Inferior parietal cortex (tissue), 1 donor: Measurements from ENCODE around the gene TUBA8.
"Not testable (repeated sequence)": the region's sequence is repeated elsewhere in the genome, so short reads cannot be mapped to it uniquely, and the experiment has no call there.

Experiments
- DNase-seq: peaks from one replicate; pipeline ENCODE4 v3.0.0-alpha.2; 2016; ENCODE audit errors: extremely low spot score

The TUBA8 gene

DNA sequence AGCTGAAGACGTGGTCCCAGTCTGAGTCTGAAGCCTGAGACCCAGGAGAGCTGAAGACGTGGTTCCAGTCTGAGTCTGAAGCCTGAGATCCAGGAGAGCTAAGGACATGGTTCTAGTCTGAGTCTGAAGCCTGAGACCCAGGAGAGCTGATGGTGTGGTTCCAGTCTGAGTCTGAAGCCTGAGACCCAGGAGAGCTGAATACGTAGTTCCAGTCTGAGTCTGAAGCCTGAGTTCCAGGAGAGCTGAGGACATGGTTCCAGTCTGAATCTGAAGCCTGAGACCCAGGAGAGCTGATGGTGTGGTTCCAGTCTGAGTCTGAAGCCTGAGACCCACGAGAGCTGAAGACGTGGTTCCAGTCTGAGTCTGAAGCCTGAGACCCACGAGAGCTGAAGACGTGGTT is 4.6 kb upstream of the TUBA8 start:
- DNase-seq = not testable (repeated sequence)

GRCh38 chr22:18106550-18107341 is 3.9 kb upstream of the TUBA8 start:
- not testable (repeated sequence) for DNase-seq

DNA sequence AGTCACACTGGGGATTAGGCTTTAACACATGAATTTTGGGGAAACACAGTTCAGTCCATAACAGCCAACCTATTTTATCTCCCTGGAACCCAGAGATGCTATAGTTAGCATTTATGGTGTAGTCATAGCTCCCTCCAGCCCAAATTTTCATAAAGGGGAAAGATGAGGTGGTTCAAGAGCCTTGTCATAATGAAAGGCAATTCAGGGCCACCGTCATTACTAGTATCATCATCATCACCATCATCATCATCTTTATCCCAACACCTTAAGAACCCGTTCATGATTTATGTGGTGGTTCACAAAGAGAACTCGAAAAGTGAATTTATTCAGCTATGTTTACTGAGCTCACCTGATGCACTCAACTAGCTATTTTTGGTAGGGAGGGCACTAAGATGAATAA is 2.4 kb upstream of the TUBA8 start:
- no peak for DNase-seq

DNA sequence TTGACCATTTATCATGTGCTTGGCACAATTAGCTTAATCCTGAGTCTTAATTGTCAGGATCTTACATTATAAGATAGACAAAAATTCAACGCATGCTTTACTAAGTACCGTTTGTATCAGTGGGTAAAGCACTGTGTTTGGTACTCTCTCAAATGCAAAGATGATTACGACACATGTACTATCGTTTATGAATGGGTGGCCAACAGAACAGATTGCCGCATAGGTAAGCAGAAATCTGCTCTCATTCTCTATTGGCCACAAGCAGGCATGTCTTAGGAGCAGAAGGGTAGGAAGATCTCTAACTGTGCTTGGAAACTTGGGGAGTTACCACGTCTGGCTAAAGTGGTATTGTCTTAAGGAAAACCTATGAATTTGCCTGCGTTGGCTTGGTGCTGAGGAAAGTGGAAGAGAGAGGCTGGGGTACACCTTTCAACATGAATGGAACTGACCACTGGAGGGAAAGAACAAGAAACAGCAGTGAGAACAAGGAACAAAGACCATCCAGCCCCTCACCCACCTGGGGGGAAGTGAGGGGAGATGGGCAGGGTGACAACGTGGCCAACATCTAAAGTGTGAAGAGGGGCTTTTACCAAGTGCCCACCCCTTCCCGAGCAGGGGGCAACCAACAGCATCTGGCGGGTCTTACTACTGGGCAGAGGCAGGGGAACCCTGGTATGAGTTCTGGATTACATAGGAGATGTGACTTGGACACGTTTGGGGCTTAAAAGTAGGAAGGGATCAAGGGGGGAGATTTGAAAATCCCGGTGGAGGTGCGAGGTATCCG is 1.0 kb upstream of the TUBA8 start:
- no peak for DNase-seq

DNA sequence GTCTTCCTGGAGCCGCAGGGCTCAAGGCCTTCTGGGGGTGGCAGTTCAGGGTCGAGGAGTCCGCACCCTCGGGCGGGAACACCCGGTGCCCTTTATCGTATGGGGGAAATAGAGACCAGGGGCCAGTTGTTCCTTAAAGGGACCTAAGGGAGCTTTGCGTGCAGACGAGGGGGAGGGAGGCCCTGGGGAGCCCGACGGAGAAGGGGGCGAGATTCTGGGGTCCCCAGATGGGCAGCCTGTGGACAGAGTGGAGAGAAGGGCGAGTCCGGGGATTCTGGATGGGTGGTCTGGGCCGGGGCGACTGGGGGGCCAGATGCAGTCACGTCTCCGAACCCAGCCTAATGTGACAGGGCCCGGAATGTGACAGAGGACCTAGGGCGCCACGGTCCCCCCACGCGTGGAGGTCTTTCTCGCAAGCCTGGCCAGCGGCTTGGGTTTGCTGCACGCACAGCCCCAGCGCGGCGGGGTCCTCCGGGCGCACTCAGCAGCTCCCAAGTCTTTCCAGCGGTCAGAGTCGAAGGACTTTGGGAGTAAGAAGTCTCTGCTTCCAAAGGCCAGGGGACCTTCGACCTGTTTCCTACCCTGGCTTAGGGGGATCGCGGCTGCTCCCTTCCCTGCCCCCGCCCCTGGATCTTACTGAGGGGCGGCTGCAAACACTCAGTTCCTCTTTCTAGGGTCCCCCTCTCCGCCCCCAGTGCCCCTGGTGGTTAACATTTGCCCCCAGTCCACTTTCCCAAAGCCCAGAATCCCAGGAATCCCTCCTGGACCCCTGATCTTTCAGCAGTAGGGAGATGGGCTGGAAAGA is 547 bp downstream of the TUBA8 start:
- no peak for DNase-seq

DNA sequence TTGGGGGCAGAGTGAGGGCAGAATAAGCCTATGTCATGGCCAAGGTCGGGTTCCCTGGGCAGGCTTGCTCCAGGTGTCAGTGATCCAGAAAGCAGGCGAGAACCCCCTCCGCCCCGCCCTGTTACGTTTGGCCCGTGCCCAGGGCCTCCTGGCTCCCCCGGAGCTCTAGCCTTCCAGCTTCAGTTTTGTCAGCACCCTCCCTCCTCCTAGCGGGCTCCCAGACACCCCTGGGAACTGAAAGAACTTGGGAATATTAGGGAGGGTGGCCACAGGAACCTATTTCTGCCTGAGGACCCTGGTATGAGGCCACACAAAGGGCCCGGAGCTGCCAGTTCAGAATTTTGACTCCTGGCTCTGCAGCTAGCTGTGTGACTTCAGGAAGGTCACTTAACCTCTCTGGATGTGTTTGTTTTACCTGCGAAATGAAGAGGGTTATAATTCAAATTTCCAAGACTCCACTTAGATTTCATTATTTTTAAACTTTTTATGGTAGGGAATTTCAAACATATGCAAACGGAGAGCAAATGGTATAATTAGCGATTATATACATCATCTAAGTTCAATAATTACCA is 1.2 kb downstream of the TUBA8 start:
- no peak for DNase-seq

- DNase-seq = no peak
These were observed 1.8 kb downstream of the TUBA8 start for GRCh38 chr22:18112440-18112839.

DNA sequence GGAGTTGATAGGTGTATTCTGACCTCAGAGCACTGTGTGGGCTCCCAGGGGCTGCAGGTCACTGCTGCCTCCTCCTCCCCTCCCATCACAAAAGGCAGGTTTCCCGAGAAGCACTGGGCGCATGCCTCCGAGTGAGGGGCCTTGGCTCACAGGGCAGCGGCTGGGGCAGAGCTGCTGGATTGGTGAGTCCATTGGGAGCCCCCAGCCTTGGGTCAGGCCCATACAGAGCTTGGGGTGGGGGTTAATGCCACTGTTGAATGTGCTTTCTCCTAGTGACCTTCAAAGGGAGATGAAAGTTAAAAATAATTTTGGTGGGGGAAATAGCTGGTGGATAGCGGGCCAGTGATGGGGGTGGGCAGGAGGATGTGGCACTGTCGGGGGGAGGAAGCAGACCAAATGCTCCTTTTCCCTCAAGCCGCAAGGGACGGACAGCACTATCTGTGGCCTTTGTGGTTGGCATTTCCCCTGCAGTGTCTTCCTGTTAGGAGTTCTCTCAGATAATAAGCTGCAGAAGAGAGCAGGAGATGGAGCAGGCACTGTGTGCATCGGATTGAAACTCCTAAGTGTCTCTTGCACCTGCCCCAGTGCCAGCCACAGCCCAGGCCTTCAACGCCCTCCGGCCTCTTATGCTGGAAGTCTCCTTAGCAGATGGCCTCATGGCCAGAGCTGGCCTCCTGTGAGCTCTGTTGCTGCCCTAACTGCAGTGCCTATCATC is 3.2 kb downstream of the TUBA8 start:
- no peak for DNase-seq

DNA sequence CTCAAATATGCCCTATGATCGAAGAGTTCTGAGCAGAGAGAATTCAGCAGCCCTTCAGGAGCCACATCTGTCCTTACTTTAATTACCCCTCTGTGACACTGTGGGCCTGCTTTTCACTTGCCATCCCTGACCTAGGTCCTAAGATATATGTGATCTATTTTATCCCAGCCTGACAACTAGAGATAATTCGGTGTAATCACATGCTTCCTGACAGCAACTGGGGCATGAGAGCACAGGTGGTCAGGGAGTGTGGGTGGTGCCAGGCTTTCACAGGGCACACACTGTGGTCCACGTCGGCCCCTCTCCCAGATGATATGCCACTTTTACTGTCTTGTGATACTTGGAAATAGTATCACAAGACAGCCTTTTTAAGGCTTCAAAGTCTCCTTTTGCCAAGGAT is 3.9 kb downstream of the TUBA8 start:
- no peak for DNase-seq

- no peak for DNase-seq
These were observed 4.5 kb downstream of the TUBA8 start for GRCh38 chr22:18114976-18115652.

GRCh38 chr22:18115906-18116371 is 5.3 kb downstream of the TUBA8 start:
- no peak for DNase-seq

DNA sequence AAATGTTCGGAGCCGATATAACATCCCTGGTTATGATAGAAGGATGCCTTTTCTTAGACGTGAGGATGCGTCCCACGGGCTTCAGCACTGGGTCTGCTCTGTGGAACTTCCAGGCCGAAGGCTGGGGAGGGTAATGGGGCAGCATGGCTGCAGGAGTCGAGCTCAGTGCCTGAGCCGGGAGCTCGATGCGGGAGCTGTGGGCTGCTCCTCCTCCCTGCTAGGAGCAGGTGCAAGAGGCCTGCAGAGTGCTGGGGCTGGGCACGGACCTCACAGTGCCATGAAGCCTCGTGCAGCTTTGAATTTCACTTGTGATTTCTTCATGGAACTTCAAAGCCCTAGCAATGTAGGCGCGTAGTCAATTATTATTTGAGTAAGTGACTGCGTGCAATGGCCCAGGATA is 6.0 kb downstream of the TUBA8 start:
- DNase-seq = no peak

DNA sequence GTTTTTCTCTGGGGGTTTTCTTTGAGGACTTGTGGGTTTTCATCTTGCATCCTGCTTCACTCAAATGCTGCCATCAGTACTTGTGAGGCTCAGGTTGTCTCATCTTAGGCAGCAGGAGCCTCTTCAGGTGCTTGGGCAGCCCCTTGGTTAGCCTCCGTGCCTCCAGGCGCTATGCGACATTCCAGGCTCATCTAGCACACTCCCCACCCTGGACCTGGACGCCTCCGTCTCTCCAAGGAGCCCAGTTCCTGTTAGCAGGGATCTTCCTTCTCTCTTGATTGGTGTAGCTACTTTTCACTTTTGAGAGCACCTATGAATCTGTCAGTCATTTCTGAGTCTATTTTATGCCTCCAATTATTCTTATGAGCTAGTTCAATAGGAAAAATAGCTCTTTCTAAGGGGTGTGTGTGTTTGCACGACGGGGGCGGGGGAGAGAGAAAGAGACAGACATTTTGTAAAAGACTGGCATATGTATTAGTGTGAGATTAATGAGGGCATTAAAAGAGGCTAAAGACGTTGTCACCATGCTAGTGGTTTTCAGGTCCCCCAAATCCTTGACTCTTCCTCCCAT is 7.8 kb downstream of the TUBA8 start:
- no peak for DNase-seq

DNA sequence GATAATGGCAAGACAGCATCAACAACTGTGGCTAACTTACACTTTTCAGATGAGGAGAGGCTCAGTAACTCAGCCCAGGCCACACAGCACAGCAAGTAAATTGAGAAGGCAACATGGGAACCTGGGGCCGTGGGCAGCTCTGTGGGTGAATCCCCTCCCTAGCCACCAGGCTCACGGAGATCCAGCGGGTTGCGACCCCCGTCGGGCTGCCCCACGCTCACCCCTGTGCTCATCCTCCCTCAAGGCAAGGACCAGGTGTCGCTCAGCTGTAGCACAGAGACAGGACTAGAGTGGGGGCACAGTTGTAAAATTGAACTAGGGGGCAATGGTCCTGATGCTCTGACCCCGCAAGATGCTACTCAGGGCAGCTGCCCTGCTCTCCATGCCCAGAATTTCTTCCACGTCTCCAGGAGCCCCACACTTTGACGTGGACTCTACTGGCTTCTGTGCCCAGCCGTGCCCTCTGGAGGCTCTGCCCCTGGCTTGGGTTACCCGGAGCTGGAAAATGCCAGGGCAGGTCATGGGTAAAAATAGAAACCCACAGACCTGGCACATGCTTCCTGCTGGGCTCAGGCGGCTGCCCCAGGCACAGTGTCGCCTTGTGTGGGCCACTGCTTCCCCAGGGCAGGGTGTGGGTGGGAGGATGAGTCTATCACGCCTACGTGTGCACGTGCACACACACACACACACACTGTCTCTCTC is 9.0 kb downstream of the TUBA8 start:
- no peak for DNase-seq

GRCh38 chr22:18120857-18121256 is 10.2 kb downstream of the TUBA8 start:
- DNase-seq = no peak

GRCh38 chr22:18121506-18121905 is 10.9 kb downstream of the TUBA8 start:
- DNase-seq = no peak

DNA sequence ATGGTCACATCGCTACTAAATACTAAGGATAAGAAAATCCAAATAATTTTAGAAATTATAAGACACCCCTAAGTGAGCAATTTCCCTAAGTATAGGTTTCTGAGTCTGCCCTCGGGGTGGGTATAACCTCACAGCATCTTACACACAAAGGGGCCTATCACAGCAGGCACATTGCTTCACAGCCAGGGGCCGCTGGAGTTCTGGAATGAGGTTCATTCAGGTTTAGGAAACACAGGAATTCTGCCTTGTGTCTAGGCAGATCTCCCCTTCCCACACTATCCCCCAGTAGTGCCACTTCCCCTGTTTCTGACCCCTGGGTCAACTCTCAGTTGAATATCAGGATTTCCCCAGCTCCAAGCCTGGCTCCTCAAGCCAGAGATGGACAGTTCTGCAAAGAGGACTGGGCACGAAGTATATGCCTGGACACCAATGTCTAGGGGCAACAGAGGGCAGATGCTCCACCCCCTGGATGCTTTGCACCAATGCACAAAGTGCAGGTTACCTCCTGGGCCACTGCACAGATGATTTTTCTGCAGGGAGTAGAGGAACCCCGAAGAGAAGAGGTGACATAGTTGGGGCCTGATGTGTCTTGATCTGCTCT is 11.4 kb downstream of the TUBA8 start:
- DNase-seq = no peak

- not testable (repeated sequence) for DNase-seq
These were observed 12.9 kb downstream of the TUBA8 start for GRCh38 chr22:18123476-18124025.

- no peak for DNase-seq
These were observed 16.0 kb downstream of the TUBA8 start for GRCh38 chr22:18126606-18127005.
